WERI-Rb-1 (cell line): ENCODE results near the gene WWC1.
"Not testable (repeated sequence)": the region's sequence is repeated elsewhere in the genome, so short reads cannot be mapped to it uniquely, and the experiment has no call there.

ENCODE experiments used
- DNase-seq: peaks from one replicate; pipeline ENCODE4 v3.0.0-alpha.2; 2020
- H3K27ac ChIP-seq: fragments of 250-450 bp; sonication (Bioruptor Pico); 2 replicates; pipeline ENCODE4 v1.5.1; 2020; ENCODE audit warnings: mild to moderate bottlenecking, moderate library complexity
- H3K27me3 ChIP-seq: fragments of 250-450 bp; sonication (Bioruptor Pico); 2 replicates; pipeline ENCODE4 v1.5.1; 2021; ENCODE audit warnings: mild to moderate bottlenecking, low read depth, moderate library complexity; ENCODE audit not compliant: insufficient read depth, severe bottlenecking
- H3K36me3 ChIP-seq: fragments of 250-450 bp; sonication (Bioruptor Pico); 2 replicates; pipeline ENCODE4 v1.5.1; 2020; ENCODE audit warnings: mild to moderate bottlenecking, moderate library complexity
- H3K4me3 ChIP-seq: 2 replicates; pipeline ENCODE4 v1.5.1; 2011; ENCODE audit warnings: low read depth, mild to moderate bottlenecking, control low read depth, low read length
- H3K9me3 ChIP-seq: fragments of 250-450 bp; sonication (Bioruptor Pico); 2 replicates; pipeline ENCODE4 v1.5.1; 2021; ENCODE audit warnings: mild to moderate bottlenecking, moderate library complexity; ENCODE audit not compliant: severe bottlenecking
- TF ChIP-seq, protein P1 (sequence below): IDR thresholded peaks from 2 replicates; pipeline ENCODE4 v1.5.1; 2011; ENCODE audit warnings: low read depth, mild to moderate bottlenecking, control low read depth, inconsistent platforms, low read length

The WWC1 gene

DNA sequence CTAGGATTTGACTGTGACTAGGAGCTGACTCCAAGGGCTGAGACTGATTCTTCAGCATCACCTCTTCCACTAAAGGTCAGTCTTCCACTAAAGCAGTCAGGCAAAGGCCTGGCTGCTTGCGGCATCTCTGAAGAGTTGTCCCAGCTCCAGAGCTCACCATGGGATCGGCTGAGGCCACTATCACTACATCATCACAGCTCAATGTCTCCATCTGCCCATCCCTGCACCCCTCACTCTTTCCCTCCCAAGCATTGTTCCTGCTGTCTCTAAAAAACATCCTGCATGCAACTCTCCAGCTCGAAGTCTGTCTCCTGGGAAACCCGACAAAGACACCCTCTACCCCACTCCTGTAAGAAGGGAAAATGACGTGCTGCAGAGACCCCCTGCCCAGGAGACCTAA lies 15.5 kb upstream of the WWC1 start:
- TF ChIP-seq, protein P1, sequence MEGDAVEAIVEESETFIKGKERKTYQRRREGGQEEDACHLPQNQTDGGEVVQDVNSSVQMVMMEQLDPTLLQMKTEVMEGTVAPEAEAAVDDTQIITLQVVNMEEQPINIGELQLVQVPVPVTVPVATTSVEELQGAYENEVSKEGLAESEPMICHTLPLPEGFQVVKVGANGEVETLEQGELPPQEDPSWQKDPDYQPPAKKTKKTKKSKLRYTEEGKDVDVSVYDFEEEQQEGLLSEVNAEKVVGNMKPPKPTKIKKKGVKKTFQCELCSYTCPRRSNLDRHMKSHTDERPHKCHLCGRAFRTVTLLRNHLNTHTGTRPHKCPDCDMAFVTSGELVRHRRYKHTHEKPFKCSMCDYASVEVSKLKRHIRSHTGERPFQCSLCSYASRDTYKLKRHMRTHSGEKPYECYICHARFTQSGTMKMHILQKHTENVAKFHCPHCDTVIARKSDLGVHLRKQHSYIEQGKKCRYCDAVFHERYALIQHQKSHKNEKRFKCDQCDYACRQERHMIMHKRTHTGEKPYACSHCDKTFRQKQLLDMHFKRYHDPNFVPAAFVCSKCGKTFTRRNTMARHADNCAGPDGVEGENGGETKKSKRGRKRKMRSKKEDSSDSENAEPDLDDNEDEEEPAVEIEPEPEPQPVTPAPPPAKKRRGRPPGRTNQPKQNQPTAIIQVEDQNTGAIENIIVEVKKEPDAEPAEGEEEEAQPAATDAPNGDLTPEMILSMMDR = no peak
- Histone ChIP-seq H3K4me3 (no peak overlapping the region), H3K9me3 (no peaks in the 10 kb centered on the region), H3K36me3 (no peaks in the 10 kb centered on the region), H3K27me3 (no peaks in the 10 kb centered on the region), H3K27ac (no peak overlapping the region)
- DNase-seq = no peak

- Histone ChIP-seq H3K27me3 (no peaks in the 10 kb centered on the region), H3K9me3 (peaks cover 11% of the 10 kb centered on the region), H3K36me3 (no peaks in the 10 kb centered on the region), H3K27ac (no peak overlapping the region), H3K4me3 (no peak overlapping the region)
- no peak for DNase-seq
- TF ChIP-seq, protein P1 = no peak
These were observed 9.3 kb upstream of the WWC1 start for GRCh38 chr5:168282120-168282519.

DNA sequence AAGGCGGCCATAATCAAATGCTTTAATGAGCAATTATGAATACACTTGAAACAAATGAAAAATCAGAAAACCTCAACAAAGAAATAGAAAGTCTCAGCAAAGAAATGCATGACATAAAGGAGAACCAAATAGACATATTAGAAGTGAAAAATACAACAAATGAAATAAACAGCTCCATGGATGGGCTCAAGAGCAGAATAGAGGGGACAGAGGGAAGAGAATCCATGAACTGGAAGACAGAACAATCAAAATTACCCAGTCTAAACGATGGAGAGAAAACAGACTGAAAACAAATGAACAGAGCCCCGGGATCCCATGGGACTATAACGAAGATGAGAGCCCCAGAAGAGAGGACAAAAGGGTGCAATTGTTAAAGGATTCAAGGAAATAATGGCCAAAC lies 6.6 kb upstream of the WWC1 start:
- no peak overlapping the region for H3K4me3 ChIP-seq
- TF ChIP-seq, protein P1 = no peak
- DNase-seq = no peak
- H3K27ac ChIP-seq = no peak overlapping the region
- peaks cover 11% of the 10 kb centered on the region for H3K9me3 ChIP-seq
- H3K27me3 ChIP-seq = no peaks in the 10 kb centered on the region
- no peaks in the 10 kb centered on the region for H3K36me3 ChIP-seq

GRCh38 chr5:168285696-168286095 lies 5.7 kb upstream of the WWC1 start:
- TF ChIP-seq, protein P1 = no peak
- no peaks in the 10 kb centered on the region for H3K36me3 ChIP-seq
- H3K27me3 ChIP-seq = no peaks in the 10 kb centered on the region
- DNase-seq = no peak
- peaks cover 11% of the 10 kb centered on the region for H3K9me3 ChIP-seq
- no peak overlapping the region for H3K27ac ChIP-seq
- no peak overlapping the region for H3K4me3 ChIP-seq

DNA sequence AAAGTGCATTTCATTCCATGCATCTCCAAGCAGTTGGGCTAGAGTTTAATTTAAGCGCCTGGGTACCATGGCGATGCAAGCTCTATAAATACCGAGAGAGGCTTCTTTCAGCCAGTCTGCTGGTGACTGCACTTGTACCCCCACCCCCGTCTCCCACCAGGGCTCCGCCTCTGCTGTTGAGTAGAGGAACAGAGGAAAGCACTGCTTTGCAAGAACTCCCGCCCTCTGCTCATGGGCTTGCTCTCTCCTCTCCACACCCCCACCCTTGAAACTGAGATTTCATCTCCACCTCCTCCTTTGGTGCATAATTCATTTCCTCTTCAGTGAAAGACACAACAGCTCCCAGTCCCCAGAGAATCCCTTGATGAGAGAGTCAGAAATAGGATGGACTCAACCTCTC lies 5.1 kb upstream of the WWC1 start:
- no peaks in the 10 kb centered on the region for H3K27me3 ChIP-seq
- no peak overlapping the region for H3K4me3 ChIP-seq
- no peaks in the 10 kb centered on the region for H3K36me3 ChIP-seq
- no peak overlapping the region for H3K27ac ChIP-seq
- peaks cover 11% of the 10 kb centered on the region for H3K9me3 ChIP-seq
- DNase-seq = no peak
- TF ChIP-seq, protein P1 = no peak

DNA sequence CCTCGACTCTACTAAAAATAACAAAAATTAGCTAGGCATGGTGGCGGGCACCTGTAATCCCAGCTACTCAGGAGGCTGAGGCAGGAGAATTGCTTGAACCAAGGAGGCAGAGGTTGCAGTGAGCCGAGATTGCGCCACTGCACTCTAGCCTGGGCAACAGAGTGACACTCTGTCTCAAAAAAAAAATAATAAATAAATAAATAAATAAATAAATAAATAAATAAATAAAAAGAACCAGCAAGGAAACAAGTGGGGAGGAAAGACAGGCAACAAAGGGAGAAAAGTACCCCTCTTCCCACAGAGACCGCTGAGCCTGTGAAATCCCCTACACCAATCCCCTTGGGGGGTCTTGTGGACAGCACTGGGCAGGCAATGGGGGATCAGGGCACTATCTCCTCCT lies 4.6 kb upstream of the WWC1 start:
- not testable (repeated sequence) for H3K27ac ChIP-seq, H3K36me3 ChIP-seq, DNase-seq, H3K27me3 ChIP-seq, H3K4me3 ChIP-seq
- H3K9me3 ChIP-seq = peaks cover 11% of the 10 kb centered on the region
